Measurements from ENCODE around the gene ETHE1.

- TF ChIP-seq CTCF (conservative IDR thresholded peaks at IDR 0.05; ENCODE audit: low read depth, low read length) (no peak), EZH2 (IDR thresholded peaks at IDR 0.05; ENCODE audit: borderline replicate concordance, low read depth, low read length, poor library complexity, severe bottlenecking) (no peak)
Observed at GRCh38 chr19:43502419-43502976, 24.5 kb downstream of the ETHE1 start.
